ENCODE data around the gene CCR3.

Gene CCR3

DNA sequence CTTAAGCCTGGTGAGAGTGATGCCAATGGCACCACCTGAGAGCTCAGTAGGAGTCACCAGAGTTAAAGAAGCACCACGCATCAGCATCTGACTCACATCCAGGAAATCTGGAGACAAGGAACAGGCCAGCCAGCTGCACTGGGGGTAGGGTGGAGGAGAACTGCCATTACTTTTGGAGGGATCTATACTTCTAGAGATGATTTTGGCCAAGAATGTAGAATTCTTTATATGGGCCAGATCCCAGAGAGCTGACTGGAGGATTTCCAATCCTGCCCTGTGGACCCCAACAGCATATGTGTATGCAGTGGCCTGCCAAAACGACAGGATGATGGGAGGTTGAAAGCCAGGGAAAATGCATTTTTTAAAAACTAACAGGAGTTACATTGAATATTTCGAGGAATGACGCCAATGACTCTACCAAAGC is 29.8 kb downstream of the CCR3 start:
- DNase-seq (ENCODE audit: low read depth) = no peak

DNA sequence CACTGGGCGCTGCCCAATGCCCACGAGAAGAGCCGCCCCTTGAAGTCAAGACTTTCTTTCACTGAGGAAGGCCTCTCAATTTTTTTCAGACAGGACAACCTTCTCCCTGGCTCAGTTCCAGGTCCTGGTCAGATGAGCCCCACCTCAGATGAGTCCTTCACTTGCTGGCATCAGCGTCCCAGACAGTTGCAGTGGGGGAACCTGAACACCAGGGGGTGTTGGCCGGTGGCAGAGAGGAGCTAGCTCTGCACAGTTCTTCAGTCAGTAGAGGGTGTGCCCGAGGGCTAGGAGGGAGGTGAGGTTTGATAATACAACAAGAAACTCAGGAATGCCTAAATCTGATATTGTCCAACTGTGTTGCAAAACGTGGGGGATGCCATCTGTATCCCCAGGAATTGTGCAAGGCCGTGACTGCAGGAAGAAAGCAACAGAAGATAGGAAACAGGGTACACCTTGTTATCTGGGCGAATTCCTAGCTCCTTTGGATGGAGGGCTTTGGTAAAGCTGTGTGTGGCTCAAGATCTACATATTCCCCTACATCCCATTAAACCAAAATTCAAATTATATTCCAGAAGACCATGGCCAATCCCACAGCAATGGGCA is 34.3 kb downstream of the CCR3 start:
- peak; percentile 17 for DNase-seq (ENCODE audit: low read depth)

DNA sequence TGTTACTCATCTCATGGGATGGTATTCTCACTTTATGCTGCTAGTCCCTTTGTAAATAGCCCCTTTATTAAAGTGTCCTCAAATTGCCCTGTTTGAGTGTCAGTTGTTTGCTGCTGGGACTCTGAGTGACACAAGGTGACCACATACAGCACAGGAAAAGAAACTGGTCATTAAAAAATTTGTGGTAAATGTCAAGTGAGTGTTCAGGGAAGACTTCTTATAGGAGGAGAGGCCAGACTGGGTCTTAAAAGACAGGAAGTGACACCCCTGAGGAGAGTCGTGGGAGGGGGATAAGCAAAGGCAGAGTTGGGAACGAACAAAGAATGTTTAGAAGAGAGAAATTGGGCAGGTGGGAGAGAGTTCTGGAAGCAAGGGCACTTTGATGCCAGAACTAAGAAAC is 35.2 kb downstream of the CCR3 start:
- DNase-seq (ENCODE audit: low read depth) = no peak

DNA sequence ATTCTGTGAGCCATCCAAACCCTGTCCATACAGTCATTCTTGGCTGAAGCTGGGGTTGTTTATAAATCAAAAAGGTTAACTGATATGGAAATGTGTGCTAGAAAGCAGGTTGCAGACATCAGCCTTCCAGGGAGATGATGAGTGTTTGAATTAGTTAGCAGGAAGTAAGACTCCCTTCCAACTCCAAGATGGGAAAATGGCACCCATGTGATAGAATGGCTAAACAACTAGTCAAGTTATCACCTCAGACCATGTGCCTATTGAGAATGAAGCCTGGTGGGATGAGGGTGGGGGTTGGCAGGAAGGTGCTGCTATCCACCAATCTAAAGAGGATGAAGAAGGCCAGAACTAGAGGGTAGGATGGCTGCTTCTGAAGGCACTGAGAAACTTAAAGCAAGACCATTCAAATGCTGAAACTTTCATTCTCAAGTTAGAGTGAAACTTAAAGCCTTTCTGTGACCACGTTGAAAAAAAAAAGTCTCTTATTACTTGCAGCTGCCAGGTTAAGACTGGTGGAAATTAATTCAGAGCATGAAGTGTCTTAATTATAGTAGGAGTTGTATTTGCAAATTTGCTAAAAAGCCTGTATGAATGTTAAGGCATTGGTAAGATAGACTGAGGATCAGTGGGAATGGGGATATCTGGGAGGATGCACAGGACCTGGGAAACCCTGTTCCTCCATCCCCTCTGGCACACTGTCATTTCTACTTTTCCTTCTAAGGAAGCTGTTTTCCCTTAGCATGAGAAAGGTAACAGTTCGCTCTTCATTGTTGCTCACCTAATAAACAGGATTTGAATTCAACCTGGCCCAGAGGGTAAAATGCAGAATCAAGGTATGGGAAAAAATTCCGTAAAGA is 36.8 kb downstream of the CCR3 start:
- no peak for DNase-seq (ENCODE audit: low read depth)

DNA sequence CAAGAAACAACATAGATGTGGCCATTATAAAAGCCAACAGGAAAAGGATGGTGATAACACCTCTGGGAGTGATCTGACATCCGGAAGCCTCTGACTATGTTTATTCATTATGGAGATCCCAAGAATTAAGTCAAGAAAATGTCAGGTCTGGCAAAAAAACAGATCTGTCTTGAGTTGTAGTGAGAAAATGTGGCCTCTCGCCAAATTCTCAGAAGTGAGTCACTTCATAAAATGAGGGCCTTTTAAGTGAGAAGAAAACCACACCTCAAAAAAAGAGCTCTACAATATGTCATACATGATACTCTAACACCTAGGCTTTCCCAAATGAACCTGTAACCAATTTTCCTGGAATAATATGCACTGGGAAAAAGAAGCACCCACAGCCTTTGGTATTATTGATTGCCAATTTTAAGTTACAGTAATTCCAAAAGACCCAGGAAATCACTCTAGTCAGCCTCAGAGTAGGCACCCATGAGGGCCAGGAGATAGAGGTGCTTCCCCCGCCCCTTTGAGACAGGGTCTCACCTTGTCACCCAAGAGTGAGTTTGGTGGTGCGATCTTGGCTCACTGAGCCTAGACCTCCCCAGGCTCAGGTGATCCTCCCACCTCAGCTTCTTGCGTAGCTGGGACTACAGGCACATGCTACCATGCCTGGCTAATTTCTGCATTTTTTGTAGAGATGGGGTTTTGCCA is 38.0 kb downstream of the CCR3 start:
- peak; percentile 53 for DNase-seq (ENCODE audit: low read depth)

DNA sequence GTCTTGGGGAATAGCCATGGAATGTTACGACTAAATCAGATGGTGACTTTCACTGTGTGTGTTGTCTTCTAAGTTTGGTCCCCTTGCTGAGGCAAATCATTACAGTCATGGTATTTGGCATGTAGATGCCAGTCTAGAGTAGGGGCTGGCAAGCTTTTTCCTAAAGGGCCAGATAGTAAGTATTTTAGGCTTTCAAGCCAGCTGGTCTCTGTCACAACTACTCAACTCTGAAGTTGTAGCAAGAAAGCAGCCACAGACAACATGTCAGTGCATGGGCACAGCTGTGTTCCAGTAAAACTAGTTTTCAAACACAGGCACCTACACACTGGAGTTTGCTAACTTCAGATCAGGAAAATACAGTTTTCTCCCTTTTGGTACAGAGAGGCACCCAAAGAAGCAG is 39.3 kb downstream of the CCR3 start:
- DNase-seq (ENCODE audit: low read depth) = no peak

DNA sequence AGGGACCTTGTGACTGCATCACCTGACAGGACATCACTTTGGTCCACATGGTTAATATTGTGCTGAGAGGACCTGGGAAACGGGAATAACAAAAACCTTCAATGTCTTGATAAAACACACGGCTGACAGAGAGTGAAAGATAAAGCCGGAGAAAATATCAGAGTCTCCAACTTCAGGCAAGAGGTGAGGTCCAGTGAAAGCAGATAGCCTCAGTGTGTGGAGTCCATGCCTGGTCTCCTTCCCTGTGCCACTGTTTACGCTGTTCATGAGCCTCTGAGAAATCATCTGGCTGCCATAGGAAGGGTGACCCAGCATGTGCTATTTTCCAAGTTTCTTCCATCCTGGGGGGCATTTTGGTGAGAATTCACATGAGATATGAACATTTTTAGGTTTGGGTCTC is 39.8 kb downstream of the CCR3 start:
- DNase-seq (ENCODE audit: low read depth) = no peak

DNA sequence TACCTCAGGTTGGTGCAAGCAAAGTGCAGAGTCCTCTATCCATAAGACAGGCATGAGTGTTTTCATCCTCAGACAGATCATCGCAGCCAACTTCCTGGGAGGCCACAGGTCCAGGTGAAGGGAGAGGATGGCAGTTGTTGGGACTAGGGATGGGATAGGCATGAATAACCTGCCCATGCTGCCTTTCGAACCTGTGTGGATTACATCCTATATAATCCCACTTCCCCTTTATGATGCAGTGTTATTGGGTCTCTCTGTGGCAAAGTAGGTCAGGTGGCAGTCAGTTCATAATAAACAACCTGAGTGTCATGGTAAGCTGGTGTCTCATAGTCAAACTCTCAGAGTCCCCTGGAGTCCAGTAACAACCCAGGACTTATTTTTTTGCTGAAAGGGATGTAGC is 40.4 kb downstream of the CCR3 start:
- no peak for DNase-seq (ENCODE audit: low read depth)

DNA sequence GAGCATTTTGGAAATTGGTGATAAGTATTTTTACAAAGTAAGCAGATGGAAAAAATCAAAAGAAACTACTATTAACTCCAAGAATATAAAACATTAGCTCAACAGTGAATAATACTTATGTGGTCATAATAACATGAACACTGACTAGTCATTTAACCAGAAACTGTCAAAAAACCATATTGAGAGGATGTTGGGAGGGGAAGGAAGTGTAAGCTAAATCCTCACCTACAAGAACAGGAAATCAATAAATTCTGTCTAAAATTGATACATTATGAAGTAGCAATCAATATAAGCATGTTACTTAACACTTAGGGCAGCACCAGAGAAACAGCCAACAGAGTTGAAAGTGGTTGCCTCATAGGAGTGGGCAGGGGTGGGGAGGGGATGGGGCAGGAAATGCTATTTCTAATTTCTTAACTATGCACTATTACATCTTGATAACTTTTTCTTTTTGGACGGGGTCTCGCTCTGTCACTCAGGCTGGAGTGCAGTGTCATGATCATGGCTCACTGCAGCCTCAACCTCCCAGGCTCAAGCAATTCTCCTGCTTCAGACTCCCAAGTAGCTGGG is 41.7 kb downstream of the CCR3 start:
- no peak for DNase-seq (ENCODE audit: low read depth)

DNA sequence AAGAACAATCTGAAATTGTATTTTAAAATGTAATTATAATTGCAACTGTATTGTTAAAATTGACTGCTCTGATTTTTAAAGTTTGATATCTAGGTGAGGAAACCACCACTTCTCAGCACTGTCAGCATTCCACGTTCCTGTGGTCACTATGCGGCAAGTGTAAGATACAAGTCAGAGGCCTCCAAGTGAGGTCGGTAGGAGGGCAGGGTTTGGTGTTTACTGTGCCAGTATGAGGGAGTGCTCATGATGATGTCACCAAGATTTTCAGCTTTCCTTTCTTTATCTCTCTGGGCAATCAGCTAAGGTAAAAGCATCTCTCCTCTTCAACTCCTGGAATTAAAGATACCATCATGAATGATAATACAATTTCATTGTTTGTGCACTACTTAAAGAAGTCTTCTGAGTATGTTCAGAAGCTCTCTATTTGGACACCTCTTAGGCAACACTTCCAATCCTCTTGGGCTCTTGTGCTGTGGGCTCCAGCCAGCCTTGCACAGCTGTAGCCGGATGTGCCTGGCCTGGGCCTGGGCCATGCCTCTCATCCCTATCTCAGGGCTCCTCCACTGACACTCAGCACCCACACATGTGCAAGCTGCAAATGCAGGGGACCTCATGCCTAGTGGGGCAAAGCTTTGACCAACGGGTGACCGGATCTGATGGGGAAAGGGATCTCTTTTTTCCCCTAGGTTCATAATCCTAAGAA is 42.9 kb downstream of the CCR3 start:
- no peak for DNase-seq (ENCODE audit: low read depth)

DNA sequence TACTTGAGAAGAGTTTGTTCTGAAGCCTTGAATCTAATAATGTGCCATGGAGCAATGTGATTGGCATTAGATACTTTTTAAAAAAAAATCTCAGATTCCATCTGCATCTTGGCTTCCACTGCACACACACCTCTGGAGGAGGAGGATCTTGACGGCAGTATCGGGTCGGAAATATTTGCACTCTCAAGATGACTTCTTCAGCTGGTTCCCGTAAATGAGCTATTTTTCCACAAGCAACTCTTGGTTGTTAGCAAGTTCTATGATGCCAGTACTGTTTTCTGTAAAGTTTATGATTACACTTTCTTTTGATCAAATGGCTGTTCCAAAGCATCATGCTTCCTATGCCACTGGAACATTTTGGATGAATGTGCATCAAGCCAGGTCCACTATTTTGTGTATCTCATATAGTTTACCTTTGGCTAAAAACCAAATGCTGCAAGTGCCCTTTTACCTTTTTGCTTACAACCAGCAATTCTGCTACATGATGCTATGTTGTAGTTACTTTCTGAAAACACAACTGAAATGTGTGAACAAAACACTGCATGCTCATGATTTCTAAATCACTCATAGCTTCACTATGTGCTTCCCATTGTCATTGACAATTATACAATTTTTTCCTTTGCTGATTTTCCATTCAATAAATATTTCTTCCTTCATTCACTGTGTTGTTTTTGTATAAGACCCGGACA is 43.8 kb downstream of the CCR3 start:
- DNase-seq (ENCODE audit: low read depth) = no peak

DNA sequence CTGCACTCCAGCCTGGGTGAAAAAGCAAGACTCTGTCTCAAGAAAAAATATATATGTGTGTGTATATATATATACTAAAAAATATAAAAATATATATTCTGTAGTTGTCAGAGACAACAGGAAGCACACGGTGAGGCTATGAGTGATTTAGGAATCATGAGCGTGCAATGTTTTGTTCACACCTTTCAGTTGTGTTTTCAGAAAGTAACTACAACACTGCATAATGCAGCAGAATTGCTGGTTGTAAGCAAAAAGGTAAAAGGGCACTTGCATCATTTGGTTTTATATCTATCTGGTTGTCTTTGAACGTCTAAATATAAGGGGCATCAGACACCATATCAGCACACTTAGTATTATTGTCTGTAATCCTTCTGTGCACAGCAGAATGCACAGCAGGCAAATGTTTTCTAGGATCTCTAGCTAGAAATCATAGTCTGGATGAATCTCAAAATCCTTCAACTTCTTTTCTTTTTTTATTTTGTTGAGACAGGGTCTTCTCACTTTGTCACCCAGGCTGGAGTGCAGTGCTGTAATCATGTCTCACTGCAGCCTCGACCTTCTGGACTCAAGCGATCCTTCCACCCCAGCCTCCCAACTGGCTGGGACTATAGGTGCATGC is 44.8 kb downstream of the CCR3 start:
- DNase-seq (ENCODE audit: low read depth) = no peak

DNA sequence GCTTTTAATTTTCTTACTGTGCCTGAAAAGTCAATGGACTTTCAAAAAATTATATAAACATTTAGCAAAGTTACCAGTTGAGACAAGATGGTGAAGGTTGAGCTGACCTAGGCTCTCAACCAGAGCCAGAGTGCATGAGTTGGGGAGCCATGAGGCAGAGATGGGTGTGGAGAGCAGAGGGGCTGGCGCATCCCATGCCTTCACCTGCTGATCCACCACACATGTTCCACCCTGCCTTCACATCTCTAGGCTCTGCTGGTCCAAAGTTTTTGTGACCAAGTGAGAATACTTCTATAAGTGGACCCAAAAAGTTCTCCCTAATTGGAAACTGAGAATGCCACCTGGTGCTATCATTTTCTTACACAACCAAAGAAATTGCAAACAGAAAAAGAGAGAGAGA is 47.3 kb downstream of the CCR3 start:
- DNase-seq (ENCODE audit: low read depth) = no peak

DNA sequence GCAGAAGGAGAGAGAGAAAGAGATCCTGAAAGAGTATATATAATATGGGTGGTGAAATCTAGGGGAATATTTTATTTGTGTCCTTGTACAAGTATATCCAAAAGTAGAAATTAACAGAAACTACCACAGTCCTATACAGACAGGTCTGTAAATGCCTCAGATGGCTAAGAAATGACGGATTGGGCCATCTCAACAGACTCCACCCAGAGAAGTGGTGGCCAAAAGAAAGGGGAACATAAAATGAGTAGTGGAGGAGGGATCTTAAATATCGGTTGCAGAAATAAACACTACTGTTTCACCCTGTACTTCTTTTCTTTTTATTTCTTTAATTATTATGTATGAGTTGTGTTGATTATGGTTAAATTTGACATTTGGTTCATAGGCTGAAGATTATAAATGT is 47.7 kb downstream of the CCR3 start:
- no peak for DNase-seq (ENCODE audit: low read depth)

DNA sequence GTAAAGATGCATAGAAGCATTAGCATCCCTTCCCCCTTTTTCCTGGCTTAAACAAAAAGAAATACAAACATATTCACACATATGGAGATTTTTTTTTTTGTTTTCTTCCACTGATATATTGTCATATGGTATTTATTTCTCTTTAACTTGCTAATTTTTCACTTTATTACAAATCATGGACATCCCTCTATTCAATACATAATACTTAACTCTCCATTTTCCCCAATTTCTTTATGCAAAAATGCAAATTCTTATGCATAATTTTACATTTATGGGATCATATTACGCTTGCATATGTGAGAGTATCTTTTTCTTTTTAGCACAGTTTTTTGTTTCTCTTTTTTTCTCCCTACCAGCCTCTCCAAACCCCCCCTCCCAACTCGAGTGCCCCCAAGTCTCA is 48.8 kb downstream of the CCR3 start:
- no peak for DNase-seq (ENCODE audit: low read depth)

DNA sequence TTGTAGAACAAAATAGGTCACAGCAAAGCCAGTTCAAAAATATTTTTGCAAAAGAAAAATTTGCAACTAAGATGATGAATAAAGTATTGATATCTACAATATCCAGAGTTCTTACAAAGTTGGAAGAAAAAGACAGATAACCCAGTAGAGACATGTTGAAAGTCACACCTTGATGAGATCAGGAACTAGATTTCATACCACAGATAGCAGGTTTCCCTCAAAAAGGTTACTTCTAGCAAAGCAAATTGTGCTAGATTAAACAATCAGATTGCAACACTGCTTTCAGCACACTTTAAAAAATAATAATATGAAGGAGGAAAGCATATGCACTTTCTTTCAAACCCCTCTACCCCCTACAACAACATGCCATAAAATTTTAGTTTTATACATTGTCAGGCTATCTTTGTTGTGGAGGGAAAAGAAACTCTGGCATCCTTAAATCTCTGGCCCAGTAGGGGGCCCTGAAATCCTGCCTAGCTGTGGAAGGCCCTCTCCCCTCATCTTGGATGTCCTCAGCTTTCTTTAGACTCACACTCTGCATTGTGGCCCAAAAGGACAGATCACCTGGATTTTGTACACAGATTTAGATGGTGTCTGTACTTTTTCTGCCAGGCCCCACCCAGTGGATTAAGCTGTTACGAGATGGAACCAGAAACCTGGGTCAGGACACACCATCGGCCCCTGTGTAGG is 50.9 kb downstream of the CCR3 start:
- no peak for DNase-seq (ENCODE audit: low read depth)

DNA sequence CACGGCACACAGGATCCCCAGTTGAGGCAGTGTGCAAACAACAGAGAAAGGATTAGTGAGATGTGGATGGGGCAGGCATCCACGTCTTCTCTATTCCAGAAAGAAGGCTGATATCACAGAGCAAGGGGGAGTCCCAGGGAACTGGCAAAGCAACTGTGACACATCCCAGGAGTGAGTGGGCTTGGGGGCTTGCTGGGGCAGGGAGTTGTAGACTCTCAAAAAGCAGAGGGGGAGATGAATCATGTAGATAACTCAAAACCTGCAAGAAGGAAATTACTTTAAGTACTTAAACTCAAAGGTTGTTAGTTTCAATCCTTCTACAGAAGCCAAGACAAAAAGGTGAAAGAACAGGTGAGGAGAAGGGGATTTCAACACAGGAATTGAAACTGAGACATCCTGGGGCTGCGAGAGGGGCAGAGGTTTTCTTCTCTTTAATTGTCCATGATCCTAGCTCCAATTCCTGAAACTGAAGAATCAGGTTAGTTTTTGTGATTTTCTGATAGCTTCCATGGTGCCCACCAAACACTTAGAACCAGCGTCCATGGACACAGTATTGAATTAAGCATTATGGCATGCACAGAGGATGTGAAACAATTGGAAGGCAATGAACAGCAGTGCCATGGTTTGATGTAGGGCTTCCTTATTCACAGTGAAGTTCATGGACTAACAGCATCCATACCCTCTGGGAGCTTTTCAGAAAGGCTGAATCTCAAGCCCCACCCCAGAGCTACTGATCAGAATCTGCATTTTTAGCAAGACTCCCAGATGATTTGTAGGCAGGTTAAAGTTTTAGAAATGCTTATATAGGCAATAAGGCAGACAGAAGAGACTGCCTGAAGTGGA is 52.0 kb downstream of the CCR3 start:
- DNase-seq (ENCODE audit: low read depth) = no peak

DNA sequence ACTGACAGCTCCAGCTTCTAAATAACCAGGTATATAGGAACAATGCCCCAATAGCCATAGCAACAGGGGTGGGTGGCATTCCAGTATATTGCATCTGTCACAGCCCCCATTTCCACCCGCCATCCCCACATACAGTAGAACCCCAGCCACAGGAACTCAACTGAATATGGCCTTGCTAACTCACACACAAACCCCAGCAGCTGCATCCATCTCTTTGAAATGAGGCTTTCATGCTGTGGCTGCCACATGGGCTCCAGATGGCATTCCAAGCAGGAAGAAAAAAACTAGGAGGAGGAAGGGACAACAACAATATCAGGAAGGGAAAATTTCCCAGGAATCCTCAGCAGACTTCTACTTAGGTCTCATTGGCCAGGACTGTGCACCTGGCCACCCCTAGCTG is 54.6 kb downstream of the CCR3 start:
- DNase-seq (ENCODE audit: low read depth) = no peak

DNA sequence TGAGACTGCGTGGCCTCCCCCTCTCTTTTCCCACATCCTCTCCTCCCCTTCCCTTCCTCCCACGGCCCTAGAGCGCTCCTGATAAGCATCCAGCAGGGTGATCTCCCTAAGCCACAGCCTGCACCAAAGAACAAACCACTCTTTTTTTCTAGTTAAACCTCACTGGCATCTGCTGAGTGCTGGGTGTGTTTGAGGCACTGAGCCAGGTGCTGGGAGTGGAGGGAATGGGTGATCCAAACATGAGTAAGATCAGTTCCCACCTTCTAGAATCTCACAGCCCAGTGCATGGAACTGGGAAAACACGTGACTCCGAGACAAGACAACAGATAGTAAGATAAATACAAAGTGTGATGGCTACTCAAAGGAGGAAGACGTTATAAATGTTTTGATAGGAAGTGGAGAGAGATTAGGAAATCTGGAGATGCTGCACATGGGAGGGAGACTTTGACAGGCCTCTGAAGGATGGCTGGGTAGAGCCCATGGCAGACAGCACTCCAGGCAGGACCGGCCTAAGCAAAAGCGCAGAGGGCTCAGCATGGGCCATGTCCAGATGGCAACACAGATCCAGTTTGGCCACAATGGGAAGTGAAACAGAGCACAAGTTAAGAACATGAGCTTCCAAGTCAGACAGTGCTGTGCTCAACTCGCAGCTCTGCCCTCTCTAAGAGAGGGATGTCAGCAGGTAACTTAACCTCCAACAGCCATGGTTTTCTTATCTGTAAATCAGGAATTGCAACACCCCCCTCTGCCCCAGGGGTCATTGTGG is 55.6 kb downstream of the CCR3 start:
- no peak for DNase-seq (ENCODE audit: low read depth)

All from EH (cell line).